HG03108 (cell line): Measurements from ENCODE around the gene ZNF212.
"Not testable (repeated sequence)": the region's sequence is repeated elsewhere in the genome, so short reads cannot be mapped to it uniquely, and the experiment has no call there.

Experiments
- ATAC-seq: cut with Tn5 transposase; IDR thresholded peaks from one replicate; pipeline ENCODE4 v1.9.1; 2021; ENCODE audit warnings: moderate library complexity; ENCODE audit not compliant: unreplicated experiment

Gene ZNF212

DNA sequence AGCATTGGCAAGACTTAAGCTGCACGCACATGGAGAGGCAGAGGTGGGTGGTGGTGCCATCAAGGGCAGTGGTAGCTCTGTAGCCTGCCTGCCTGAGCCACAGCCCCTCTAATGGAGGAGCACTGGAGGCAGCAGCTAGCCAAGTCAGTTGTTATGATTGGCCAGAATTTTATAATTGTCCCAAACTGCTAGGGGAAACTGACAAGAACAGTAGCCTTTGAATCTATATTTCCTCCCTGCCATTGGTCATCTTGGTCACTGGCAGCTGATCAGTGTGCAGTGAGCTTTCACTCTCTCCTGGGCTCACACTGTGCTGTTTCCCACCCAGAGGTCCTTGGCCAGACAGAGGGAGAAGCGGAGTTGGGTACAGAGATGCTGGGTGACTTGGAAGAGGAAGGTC is 12.9 kb downstream of the ZNF212 start:
- ATAC-seq = no peak

DNA sequence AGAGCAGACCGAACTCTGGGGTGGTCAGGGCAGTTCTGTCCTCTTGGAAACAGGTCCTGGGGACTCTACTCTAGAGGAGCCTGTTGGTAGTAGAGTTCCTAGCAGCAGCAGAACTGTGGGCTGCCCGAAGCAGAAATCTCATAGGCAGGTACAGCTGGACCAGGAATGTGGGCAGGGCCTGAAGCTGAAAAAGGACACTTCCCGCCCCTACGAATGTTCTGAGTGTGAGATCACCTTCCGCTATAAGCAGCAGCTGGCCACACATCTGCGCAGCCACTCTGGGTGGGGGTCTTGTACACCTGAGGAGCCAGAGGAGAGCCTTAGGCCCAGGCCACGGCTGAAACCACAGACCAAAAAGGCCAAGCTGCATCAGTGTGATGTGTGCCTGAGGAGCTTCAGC is 14.2 kb downstream of the ZNF212 start:
- ATAC-seq = no peak

DNA sequence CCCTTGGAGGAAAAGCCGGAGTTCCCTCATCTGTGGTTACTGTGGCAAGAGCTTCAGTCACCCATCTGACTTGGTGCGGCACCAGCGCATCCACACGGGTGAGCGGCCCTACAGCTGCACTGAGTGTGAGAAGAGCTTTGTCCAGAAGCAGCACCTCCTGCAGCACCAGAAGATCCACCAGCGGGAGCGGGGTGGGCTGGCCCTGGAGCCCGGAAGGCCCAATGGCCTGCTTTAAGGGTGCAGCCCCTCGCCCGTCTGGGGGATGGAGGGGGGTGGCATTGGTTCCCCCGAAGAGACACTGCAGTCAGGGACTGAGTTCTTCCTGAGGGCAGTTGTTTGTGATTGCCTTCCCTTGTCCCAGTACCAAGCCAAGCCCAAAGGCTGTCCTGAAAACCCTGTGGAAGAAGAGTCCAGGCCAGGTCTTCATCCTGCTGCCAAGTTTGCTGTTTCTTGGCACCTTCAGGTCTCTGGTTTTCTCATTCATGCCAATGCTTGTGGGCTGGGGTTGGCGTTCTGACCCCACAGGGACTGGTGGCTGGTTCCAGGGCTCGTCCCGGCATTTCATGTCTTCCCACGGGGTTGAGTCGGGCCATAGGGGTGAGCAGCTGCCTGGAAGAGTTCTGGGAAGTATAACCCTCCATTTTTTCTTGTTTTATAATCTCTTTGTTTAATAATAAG is 14.9 kb downstream of the ZNF212 start:
- ATAC-seq = no peak

DNA sequence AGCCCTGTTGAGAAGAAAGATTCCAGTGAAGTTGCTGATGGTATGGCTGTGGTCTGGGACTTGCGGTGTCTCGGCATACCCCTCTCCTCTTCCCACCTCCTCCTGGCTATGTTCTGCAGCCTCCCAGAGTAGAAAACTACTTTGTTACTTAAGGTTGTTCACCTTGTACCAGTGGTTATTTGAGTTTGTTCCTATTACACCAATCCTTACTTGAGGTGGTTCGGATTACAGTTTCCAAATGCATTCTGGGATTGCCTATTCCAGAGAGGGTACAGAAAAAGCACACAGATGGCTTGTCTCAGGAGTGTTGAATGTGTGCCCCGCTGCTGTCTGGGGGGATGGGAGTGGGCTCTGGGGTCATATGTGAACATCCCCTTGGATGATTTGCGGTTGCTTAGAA is 15.7 kb downstream of the ZNF212 start:
- no peak for ATAC-seq

GRCh38 chr7:149256568-149256967 is 17.1 kb downstream of the ZNF212 start:
- ATAC-seq = no peak

DNA sequence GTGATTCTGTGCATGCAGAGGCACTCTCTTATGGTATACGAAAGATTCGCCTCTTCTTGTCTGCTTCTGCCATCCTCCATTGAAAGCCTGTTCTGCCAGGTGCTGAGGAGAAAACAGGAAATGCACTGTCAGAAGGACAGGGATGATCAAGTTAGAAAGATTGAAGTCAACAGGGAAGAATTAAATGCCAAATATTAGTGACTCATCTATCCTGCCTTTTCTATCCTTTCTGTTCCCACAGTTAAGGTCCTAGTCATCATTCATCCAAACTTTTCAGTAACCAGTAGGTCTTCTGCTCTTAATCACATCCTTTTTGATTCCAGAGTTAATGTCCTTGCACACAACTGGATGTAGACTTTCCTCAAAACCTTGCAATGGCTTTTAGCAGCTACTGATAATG is 17.7 kb downstream of the ZNF212 start:
- ATAC-seq = no peak

DNA sequence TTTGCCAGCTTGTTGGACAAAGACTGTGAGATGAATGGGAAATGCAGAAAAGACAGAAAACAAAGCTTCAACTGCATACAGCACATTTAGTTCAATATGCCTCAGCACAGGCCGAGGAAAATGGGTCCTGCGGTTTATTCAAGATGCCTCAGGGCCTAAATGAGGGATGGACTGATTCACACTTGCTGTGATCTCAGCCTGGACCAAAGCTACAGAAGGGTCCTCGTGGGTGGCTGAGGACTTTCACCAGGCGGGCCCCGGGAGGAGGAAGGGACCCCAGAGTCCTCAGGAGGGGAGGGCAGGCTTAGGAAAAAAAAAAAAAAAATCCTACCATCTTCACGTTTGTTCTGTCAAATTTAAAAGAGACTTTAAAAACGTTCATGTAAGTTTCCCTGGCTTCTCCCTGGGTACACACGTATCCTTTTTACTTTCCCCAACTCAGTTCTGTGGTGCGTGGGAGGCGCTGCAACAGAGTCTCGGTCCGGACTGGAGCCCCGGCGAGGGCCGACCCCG is 21.9 kb downstream of the ZNF212 start:
- no peak for ATAC-seq

DNA sequence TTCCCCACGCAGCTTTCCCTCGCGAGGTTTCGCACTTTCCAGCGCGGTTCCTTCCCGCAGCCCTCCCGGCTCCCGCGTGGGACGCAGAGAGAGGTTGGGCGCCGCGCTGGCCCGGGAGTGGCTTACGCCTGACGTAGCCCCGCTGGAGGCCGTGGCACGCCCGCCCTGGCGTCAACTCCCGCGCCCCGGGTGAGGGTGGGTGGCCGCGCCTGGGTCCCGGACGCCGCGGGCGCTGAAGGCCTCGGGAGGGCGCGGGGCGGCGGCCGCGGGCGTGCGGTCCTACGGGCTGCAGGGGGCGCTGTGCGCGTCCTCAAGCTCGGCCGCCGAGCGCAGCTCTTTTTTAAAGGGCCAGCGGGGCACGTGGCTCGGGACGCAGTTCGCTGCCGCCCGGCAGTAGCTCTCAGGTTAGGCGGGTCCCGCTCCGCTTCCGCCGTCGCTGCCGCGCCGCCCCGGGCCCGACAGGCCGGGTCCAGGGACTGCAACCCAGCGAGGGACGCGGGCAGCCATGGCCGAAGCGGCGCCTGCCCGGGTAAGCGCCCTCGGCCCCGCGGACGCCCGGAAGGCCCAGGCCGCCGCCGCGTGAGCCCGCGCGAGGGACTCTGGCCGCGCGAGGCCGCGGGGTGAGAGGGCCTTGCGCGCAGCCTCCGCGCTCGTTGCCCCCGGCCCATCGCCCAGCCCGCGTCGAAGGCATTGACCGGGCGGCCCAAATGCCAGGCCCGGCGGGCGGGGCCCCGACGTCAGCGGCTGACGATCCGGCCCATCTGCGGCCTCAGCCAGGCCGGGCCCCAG is 22.6 kb downstream of the ZNF212 start, which contains the start of gene ZNF783:
Gene ZNF783, plus strand, starts transcription at position 368 of the 789 bp plus-strand sequence. Its CDS starts 138 bp downstream, at position 506.
- peak; percentile 87 for ATAC-seq

- ATAC-seq = no peak
These were observed 27.0 kb downstream of the ZNF212 start for GRCh38 chr7:149266451-149266850.

- ATAC-seq = no peak
These were observed 28.3 kb downstream of the ZNF212 start for GRCh38 chr7:149267733-149268132.

DNA sequence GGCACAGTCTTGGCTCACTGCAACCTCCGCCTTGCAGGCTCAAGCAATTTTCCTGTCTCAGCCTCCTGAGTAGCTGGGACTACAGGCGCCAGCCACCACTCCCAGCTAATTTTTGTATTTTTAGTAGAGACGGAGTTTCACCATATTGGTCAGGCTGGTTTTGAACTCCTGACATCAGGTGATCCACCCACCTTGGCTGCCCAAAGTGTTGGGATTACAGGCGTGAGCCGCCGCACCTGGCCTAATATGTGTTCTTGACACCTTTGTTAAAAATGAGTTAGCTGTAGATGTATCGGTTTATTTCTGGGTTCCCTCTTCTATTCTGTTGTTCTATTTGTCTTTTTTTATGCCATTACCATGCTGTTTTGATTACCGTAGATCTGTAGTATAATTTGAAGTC is 35.0 kb downstream of the ZNF212 start:
- ATAC-seq = not testable (repeated sequence)

- ATAC-seq = no peak
These were observed 38.4 kb downstream of the ZNF212 start for GRCh38 chr7:149277871-149278270.

DNA sequence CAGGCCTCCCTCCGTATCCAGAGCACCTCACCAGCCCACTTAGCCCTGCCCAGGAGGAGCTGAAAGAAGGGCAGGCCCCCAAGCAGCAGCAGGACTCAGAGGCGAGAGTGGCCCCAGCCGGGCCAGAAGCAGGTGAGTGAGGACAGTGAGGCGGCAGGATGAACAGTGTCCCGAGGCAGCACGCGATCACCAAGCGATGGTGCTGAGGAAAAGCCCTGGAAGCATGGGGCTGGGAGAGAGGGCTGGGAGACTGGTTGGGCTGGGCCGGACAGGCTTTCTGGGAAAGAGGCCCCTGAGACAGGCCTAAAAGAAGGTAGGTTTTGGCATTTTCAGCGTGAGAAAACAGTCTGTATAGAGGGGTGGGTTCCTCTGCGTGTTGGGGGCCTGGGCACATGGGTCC is 38.9 kb downstream of the ZNF212 start:
- ATAC-seq = no peak

DNA sequence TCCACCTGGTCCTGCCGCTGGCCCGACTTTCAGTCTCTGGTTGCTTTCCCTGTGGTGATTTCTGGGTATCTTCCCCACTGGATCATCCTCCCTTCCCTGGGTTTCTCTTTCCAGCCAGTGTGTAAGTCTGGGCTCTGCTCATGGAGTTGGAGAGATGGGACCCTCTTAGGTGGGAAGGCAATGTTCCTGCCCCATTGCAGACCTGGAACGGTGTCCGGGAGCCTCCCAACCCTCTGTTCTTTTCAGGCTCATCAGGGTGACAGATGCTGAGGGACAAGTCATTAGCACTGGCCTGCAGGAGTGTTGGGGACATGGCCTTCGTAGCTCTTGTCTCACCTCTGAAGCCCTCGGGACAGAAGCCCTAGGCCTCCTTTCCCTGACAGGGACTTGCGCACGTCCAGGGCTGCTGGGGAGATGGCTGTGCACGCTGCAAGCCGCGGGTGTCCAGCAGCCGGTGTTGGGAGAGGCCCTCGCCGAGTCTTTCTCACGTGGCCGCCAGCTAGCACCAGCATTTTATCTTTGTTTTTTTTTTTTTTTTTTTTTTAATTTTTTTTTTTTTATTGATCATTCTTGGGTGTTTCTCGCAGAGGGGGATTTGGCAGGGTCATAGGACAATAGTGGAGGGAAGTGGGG is 39.8 kb downstream of the ZNF212 start:
- ATAC-seq = no peak

DNA sequence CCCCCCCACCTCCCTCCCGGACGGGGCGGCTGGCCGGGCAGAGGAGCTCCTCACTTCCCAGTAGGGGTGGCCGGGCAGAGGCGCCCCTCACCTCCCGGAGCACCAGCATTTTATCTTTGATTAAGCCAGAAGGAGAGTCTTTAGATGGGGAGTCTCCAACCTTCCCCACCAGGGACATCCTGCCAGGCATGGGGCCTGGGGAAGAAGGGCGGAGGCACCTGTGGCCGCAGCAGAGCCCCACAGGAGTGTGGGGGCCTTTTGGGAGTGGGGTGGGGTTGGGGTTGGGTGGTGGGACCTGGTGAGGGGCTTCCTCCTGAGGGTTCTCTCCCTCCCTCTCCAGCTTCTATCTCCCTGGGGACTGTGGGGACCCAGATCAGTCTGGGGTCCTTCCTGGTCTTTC is 40.7 kb downstream of the ZNF212 start:
- no peak for ATAC-seq

DNA sequence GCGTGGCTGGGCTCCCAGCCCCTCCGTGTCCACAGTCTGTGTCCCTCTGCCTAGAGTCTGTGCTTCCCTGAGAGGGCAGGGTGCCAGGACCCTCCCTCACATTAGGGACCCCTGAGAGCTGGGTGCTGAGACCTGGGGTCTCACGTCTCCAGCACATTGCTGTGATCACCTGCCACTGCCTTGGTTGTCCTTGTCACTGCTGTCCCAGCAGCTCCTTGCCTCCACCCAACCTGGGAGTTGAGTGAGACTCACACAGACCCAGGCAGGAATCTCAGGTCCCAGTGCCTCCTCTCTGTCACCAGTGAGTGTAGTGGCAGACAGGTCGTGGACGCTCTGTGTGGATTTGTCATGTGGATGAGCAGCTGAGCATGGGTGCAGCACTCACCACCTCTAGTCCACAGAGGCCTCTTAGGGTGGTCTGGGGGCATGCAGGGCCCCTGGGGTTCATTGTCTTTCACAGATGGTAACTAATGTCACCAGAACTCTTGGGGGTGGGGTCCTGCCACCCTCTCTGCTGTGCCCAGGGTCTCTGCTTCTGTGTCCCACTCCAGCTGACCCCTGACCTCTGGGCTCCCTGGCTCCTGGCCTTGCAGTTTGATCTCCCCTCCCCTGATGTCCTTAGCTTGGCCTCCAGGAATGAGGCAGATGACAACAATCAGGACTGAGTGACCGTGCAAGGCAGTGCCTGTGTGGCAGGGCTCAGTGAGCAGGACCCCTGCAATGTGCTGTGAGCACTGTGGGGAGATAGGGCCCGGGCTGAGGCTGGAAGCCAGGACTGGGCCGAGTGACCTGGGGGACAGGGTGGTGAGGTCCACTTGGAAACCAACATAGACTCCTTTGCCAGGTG is 41.4 kb downstream of the ZNF212 start:
- ATAC-seq = no peak

- no peak for ATAC-seq
These were observed 42.3 kb downstream of the ZNF212 start for GRCh38 chr7:149281508-149282330.

- ATAC-seq = no peak
These were observed 42.8 kb downstream of the ZNF212 start for GRCh38 chr7:149282331-149282655.

GRCh38 chr7:149283321-149283720 is 43.9 kb downstream of the ZNF212 start:
- ATAC-seq = no peak

- no peak for ATAC-seq
These were observed 44.9 kb downstream of the ZNF212 start for GRCh38 chr7:149284343-149284742.
